ENCODE data around the gene RNASEH2A.

Gene RNASEH2A
- total RNA-seq = 1.5 reads per million

- peak; percentile 83 for DNase-seq
These were observed at the start of gene RNASEH2A for GRCh38 chr19:12806242-12807081. Gene RNASEH2A (plus strand): TSS chr19:12806584. CDS start chr19:12806674, 90 bp downstream.

GRCh38 chr19:12757544-12758274 lies 48.7 kb upstream of the RNASEH2A start:
- peak; percentile 53 for DNase-seq

GRCh38 chr19:12759686-12760085 lies 46.7 kb upstream of the RNASEH2A start:
- no peak for DNase-seq

- DNase-seq = no peak
These were observed 43.3 kb upstream of the RNASEH2A start for GRCh38 chr19:12763100-12763499.

- no peak for DNase-seq
These were observed 41.7 kb upstream of the RNASEH2A start for GRCh38 chr19:12764698-12765097.

GRCh38 chr19:12766051-12766521 lies 40.3 kb upstream of the RNASEH2A start:
- DNase-seq = no peak

GRCh38 chr19:12767150-12767549 lies 39.2 kb upstream of the RNASEH2A start:
- no peak for DNase-seq

- DNase-seq = no peak
These were observed 38.7 kb upstream of the RNASEH2A start for GRCh38 chr19:12767666-12768065.

- peak; percentile 39 for DNase-seq
These were observed 36.7 kb upstream of the RNASEH2A start for GRCh38 chr19:12769689-12770088.

GRCh38 chr19:12770922-12771321 lies 35.5 kb upstream of the RNASEH2A start:
- DNase-seq = no peak

- DNase-seq = no peak
These were observed 34.1 kb upstream of the RNASEH2A start for GRCh38 chr19:12772323-12772722.

- no peak for DNase-seq
These were observed 32.8 kb upstream of the RNASEH2A start for GRCh38 chr19:12773571-12773970.

GRCh38 chr19:12774588-12775555 lies 31.5 kb upstream of the RNASEH2A start, which contains the start of gene HOOK2:
Gene HOOK2 (minus strand): TSS chr19:12775552. CDS start chr19:12775449, 103 bp downstream.
- DNase-seq = peak; percentile 32

- peak; percentile 73 for DNase-seq
These were observed 29.0 kb upstream of the RNASEH2A start for GRCh38 chr19:12777217-12778016.

- DNase-seq = peak; percentile 35
These were observed 28.1 kb upstream of the RNASEH2A start for GRCh38 chr19:12778017-12778904.

GRCh38 chr19:12778905-12779161 lies 27.6 kb upstream of the RNASEH2A start:
- DNase-seq = no peak

- DNase-seq = no peak
These were observed 27.0 kb upstream of the RNASEH2A start for GRCh38 chr19:12779162-12779993.

GRCh38 chr19:12782174-12782423 lies 24.3 kb upstream of the RNASEH2A start:
- peak; percentile 91 for DNase-seq

GRCh38 chr19:12782424-12783290 lies 23.7 kb upstream of the RNASEH2A start:
- peak; percentile 95 for DNase-seq

All from effector CD4-positive, alpha-beta T cell (primary cell).